Pancreas (tissue), 10 donors: ENCODE results near the gene METTL25. TPM values are rescaled to one million over a fixed set of nuclear protein-coding genes. Genes with fewer than 3 reads are reported as not detected.
A peak's percentile ranks its signal among the peaks of the same experiment; 100 is the strongest.

ENCODE experiments used
- ATAC-seq, 4 donors: fragments of 200-7000 bp; cut with Tn5 transposase; one replicate each; pipeline versions ENCODE4 v1.8.0 to v1.9.1; 2020; ENCODE audit warnings: mild to moderate bottlenecking in 4 of 4, moderate library complexity in 4 of 4
- DNase-seq, 6 donors: peaks; one replicate each; pipeline ENCODE4 v3.0.0-alpha.2; 2020
- FAIRE-seq: peaks from 2 replicates; lab custom pipeline; 2012; peaks lifted over from hg19 to GRCh38; lab: Jason Lieb, UNC
- H3K27ac ChIP-seq, 4 donors: fragments of 200-600 bp; sonication (generic); 1 replicate in 3 of 4; 2 replicates in 1 of 4; pipeline versions ENCODE4 v1.5.0 to v1.8.0; 2020
- H3K27me3 ChIP-seq, 4 donors: fragments of 200-600 bp; one replicate each; pipeline ENCODE4 v1.8.0; 2021
- H3K36me3 ChIP-seq, 3 donors: fragments of 200-600 bp; sonication (generic) in 1 of 3; one replicate each; pipeline versions ENCODE4 v1.5.0 to v1.8.0; 2020 to 2021
- H3K4me1 ChIP-seq, 3 donors: fragments of 200-600 bp; one replicate each; pipeline ENCODE4 v1.8.0; 2021
- H3K4me3 ChIP-seq, 4 donors: fragments of 200-600 bp; sonication (generic) in 2 of 4; one replicate each; pipeline versions ENCODE4 v1.5.0 to v1.8.0; 2020 to 2021
- H3K9me3 ChIP-seq, 4 donors: fragments of 200-600 bp; one replicate each; pipeline ENCODE4 v1.8.0; 2021
- CTCF ChIP-seq, 4 donors: fragments of 200-600 bp; sonication (generic) in 3 of 4; IDR thresholded peaks; one replicate each; pipeline versions ENCODE4 v1.5.0 to v1.8.0; 2021; ENCODE audit warnings: antibody characterized with exemption in 4 of 4
- WGBS, 2 donors: extraction: QIAGEN DNeasy Blood & Tissue Kit; methylation state at CpG; one replicate each; pipeline ENCODE4 v1.1.7; 2013; 5-methylcytosine and 5-hydroxymethylcytosine counted together
- intact Hi-C, 3 donors: fragments of 100-400 bp; cut with DNase I; formaldehyde crosslinking; loops; one replicate each; pipeline versions ENCODE4 v1.11.1 to v1.14.2; 2022
- polyA plus RNA-seq, 2 donors: library from polyadenylated mRNA; stranded (reverse); fragments of 200-250 nt; gene quantifications; one replicate each; pipeline ENCODE4 v1.2.3, GENCODE V29; 2013
- total RNA-seq, 6 donors: library from RNA; stranded (reverse); fragmentation: NEBNext Ultra II Directional in 4 of 6; extraction: Animal tissue kit (Norgen Biotek cat#: 25700) in 4 of 6; gene quantifications; one replicate each; pipeline versions ENCODE4 v1.2.1 to v1.2.4, GENCODE V29; 2021 to 2023
- donor health status: healthy with polysubstance abuse.
- donor health status: DM: no; HTN: no; CAD: no; lungs with moderate emphysema.
- donor health status: DM: no; HTN: no; CAD: no.
- donor health status: control.
- donor health status: control.
- donor health status: Bipolar disorder and iron deficiency.
- donor health status: DM: yes; HTN: yes; CAD: no.
- donor health status: DM: no; HTN: no; CAD: no.
- donor health status: DM: no; HTN: no; CAD: no.
- donor health status: DM: yes; HTN: yes; CAD: no.

The METTL25 gene
- total and polyA plus RNA-seq, 8 donors: 3.5 to 9.5 (median 6.1) TPM

GRCh38 chr12:82398879-82399278 lies 40.5 kb downstream of the METTL25 start:
- Histone ChIP-seq H3K4me1 (no peaks in the 10 kb centered on the region), H3K27me3 (no peaks in the 10 kb centered on the region), H3K9me3 (no peaks in the 10 kb centered on the region), H3K4me3 (no peak overlapping the region), H3K27ac (no peak overlapping the region), H3K36me3 (no peaks in the 10 kb centered on the region)
- intact Hi-C loops: no loop called here
- DNase-seq (no peak), FAIRE-seq (no peak), ATAC-seq (no peak)
- no peak for TF ChIP-seq CTCF (IDR thresholded peaks at IDR 0.05)

- ATAC-seq (no peak), FAIRE-seq (peak; percentile 5), DNase-seq (no peak)
- Histone ChIP-seq H3K27me3 (no peaks in the 10 kb centered on the region), H3K27ac (no peak overlapping the region), H3K4me3 (no peak overlapping the region), H3K4me1 (no peaks in the 10 kb centered on the region), H3K36me3 (no peaks in the 10 kb centered on the region), H3K9me3 (no peaks in the 10 kb centered on the region)
- intact Hi-C loops: no loop called here
- no peak for TF ChIP-seq CTCF (IDR thresholded peaks at IDR 0.05)
- 87 to 90% methylated on average over 2 of the region's 2 CpGs for WGBS, 2 donors
These were observed 42.5 kb downstream of the METTL25 start for GRCh38 chr12:82400819-82401218.

GRCh38 chr12:82406651-82407050 lies 48.3 kb downstream of the METTL25 start:
- WGBS, 2 donors: 23 to 28% methylated on average over 1 of the region's 1 CpG
- intact Hi-C loops: no loop called here
- DNase-seq: no peak
- FAIRE-seq: no peak
- Histone ChIP-seq H3K4me3 (no peak overlapping the region), H3K27ac (no peak overlapping the region), H3K27me3 (no peaks in the 10 kb centered on the region), H3K36me3 (no peaks in the 10 kb centered on the region), H3K9me3 (no peaks in the 10 kb centered on the region), H3K4me1 (peaks cover 0 to 6% (median 4%) of the 10 kb centered on the region in 3 donors)
- ATAC-seq: peak in 2 of 4 donors; percentile 49 to 54
- no peak for TF ChIP-seq CTCF (IDR thresholded peaks at IDR 0.05)

GRCh38 chr12:82407481-82407880 lies 49.2 kb downstream of the METTL25 start:
- H3K4me3 ChIP-seq: no peak overlapping the region
- 21 to 27% methylated on average over 5 of the region's 5 CpGs for WGBS, 2 donors
- H3K27me3 ChIP-seq: no peaks in the 10 kb centered on the region
- H3K4me1 ChIP-seq: peaks cover 0 to 6% (median 4%) of the 10 kb centered on the region in 3 donors
- no peak for FAIRE-seq
- no peak for TF ChIP-seq CTCF (IDR thresholded peaks at IDR 0.05)
- H3K9me3 ChIP-seq: no peaks in the 10 kb centered on the region
- H3K36me3 ChIP-seq: no peaks in the 10 kb centered on the region
- intact Hi-C loops: no loop called here
- H3K27ac ChIP-seq: no peak overlapping the region
- peak in 2 of 4 donors; percentile 43 to 70 for ATAC-seq
- no peak for DNase-seq

GRCh38 chr12:82408844-82409243 lies 50.5 kb downstream of the METTL25 start:
- peaks cover 0 to 6% (median 4%) of the 10 kb centered on the region in 3 donors for H3K4me1 ChIP-seq
- H3K27me3 ChIP-seq: no peaks in the 10 kb centered on the region
- FAIRE-seq (no peak), DNase-seq (no peak), ATAC-seq (peak in 1 of 4 donors; percentile 22)
- TF ChIP-seq CTCF (IDR thresholded peaks at IDR 0.05): no peak
- no peaks in the 10 kb centered on the region for H3K9me3 ChIP-seq
- WGBS, 2 donors: 84 to 86% methylated on average over 1 of the region's 1 CpG
- no peaks in the 10 kb centered on the region for H3K36me3 ChIP-seq
- intact Hi-C loops: no loop called here
- H3K27ac ChIP-seq: no peak overlapping the region
- H3K4me3 ChIP-seq: no peak overlapping the region
